Endothelial cell of umbilical vein (primary cell): ENCODE results near the gene FTO.

Experiments used
- EZH2 ChIP-seq: IDR thresholded peaks from 2 replicates; pipeline ENCODE4 v1.6.1; 2012; ENCODE audit warnings: borderline replicate concordance, low read depth, mild to moderate bottlenecking, moderate library complexity, low read length, inconsistent platforms; ENCODE audit not compliant: severe bottlenecking
- FOS ChIP-seq: IDR thresholded peaks from 2 replicates; pipeline ENCODE4 v1.6.1; 2011; ENCODE audit warnings: mild to moderate bottlenecking, low read length, moderate library complexity, borderline replicate concordance; ENCODE audit not compliant: insufficient read depth
- MAX ChIP-seq: IDR thresholded peaks from 2 replicates; pipeline ENCODE4 v1.6.1; 2011; ENCODE audit not compliant: insufficient read depth, insufficient read length
- MYC ChIP-seq: IDR thresholded peaks from one replicate; pipeline ENCODE4 v1.6.1; 2011; ENCODE audit warnings: mild to moderate bottlenecking, low read depth, low read length
- POLR2A ChIP-seq: IDR thresholded peaks from 2 replicates; pipeline ENCODE4 v1.6.1; 2012; ENCODE audit warnings: low read depth, mild to moderate bottlenecking, control low read depth, low read length
- POLR2AphosphoS5 ChIP-seq: IDR thresholded peaks from 2 replicates; pipeline ENCODE4 v1.6.1; 2012; ENCODE audit warnings: low read depth, mild to moderate bottlenecking, control low read depth, low read length, moderate library complexity; ENCODE audit not compliant: insufficient read depth
- TF ChIP-seq, protein P1 (sequence below), 2 donors: IDR thresholded peaks; 1 replicate in 1 of 2; 2 replicates in 1 of 2; pipeline ENCODE4 v1.5.1; 2011; ENCODE audit warnings: low read length in 2 of 2, mild to moderate bottlenecking in 2 of 2, moderate library complexity in 2 of 2, control low read depth in 1 of 2, inconsistent platforms in 1 of 2, low read depth in 1 of 2; ENCODE audit not compliant: insufficient read depth in 1 of 2; ENCODE audit errors: extremely low read depth in 1 of 2

GRCh38 chr16:53839150-53839549, 135.2 kb downstream of the FTO start:
- TF ChIP-seq, protein P1, sequence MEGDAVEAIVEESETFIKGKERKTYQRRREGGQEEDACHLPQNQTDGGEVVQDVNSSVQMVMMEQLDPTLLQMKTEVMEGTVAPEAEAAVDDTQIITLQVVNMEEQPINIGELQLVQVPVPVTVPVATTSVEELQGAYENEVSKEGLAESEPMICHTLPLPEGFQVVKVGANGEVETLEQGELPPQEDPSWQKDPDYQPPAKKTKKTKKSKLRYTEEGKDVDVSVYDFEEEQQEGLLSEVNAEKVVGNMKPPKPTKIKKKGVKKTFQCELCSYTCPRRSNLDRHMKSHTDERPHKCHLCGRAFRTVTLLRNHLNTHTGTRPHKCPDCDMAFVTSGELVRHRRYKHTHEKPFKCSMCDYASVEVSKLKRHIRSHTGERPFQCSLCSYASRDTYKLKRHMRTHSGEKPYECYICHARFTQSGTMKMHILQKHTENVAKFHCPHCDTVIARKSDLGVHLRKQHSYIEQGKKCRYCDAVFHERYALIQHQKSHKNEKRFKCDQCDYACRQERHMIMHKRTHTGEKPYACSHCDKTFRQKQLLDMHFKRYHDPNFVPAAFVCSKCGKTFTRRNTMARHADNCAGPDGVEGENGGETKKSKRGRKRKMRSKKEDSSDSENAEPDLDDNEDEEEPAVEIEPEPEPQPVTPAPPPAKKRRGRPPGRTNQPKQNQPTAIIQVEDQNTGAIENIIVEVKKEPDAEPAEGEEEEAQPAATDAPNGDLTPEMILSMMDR (IDR thresholded peaks at IDR 0.05; ENCODE audit: extremely low read depth in 1 of 2, insufficient read depth in 1 of 2, low read depth in 1 of 2, low read length in 2 of 2), result no peak
- no peak for TF ChIP-seq MYC
- TF ChIP-seq EZH2, result no peak
- TF ChIP-seq POLR2AphosphoS5, result no peak
- TF ChIP-seq MAX, result no peak
- no peak for TF ChIP-seq POLR2A
- no peak for TF ChIP-seq FOS
